Smooth muscle cell (in vitro differentiated cells): ENCODE results near the gene SHB. TPM values are rescaled to one million over a fixed set of nuclear protein-coding genes. Genes with fewer than 3 reads are reported as not detected.

ENCODE experiments used
- DNase-seq: peaks from one replicate; lab custom pipeline; 2025; ENCODE audit not compliant: unreplicated experiment; lab: John Stamatoyannopoulos, UW
- H2AFZ ChIP-seq: fragments of 200-600 bp; sonication (generic); 2 replicates; pipeline ENCODE4 v1.6.0; 2016; ENCODE audit warnings: antibody characterized with exemption, low read depth, mild to moderate bottlenecking
- H3F3A ChIP-seq: fragments of 200-600 bp; sonication (generic); 2 replicates; pipeline ENCODE4 v1.6.0; 2017; ENCODE audit warnings: antibody characterized with exemption, low read depth
- H3K27ac ChIP-seq: fragments of 200-600 bp; sonication (generic); 2 replicates; pipeline ENCODE4 v1.5.1; 2016; ENCODE audit warnings: low read depth, mild to moderate bottlenecking
- H3K27me3 ChIP-seq: fragments of 200-600 bp; sonication (generic); 2 replicates; pipeline ENCODE4 v1.6.1; 2016; ENCODE audit warnings: low read depth, mild to moderate bottlenecking
- H3K36me3 ChIP-seq: fragments of 200-600 bp; sonication (generic); 2 replicates; pipeline ENCODE4 v1.5.1; 2016; ENCODE audit warnings: low read depth
- H3K4me1 ChIP-seq: fragments of 200-600 bp; sonication (generic); 2 replicates; pipeline ENCODE4 v1.5.1; 2016; ENCODE audit warnings: low read depth
- H3K4me2 ChIP-seq: fragments of 200-600 bp; sonication (generic); 2 replicates; pipeline ENCODE4 v1.6.0; 2016; ENCODE audit warnings: mild to moderate bottlenecking
- H3K4me3 ChIP-seq: fragments of 200-600 bp; sonication (generic); 2 replicates; pipeline ENCODE4 v1.5.1; 2016; ENCODE audit warnings: mild to moderate bottlenecking
- H3K79me2 ChIP-seq: fragments of 200-600 bp; sonication (generic); 2 replicates; pipeline ENCODE4 v1.6.0; 2016; ENCODE audit warnings: low read depth, mild to moderate bottlenecking
- H3K9ac ChIP-seq: fragments of 200-600 bp; sonication (generic); 2 replicates; pipeline ENCODE4 v1.6.0; 2016; ENCODE audit warnings: low read depth
- H3K9me3 ChIP-seq: fragments of 200-600 bp; sonication (generic); replicated peaks from 2 replicates; pipeline ENCODE4 v1.5.1; 2016; ENCODE audit warnings: low read depth
- H4K20me1 ChIP-seq: fragments of 200-600 bp; sonication (generic); 2 replicates; pipeline ENCODE4 v1.6.0; 2016; ENCODE audit warnings: low read depth
- WGBS: methylation state at CpG from one replicate; pipeline ENCODE4 v1.1.7; 2016; ENCODE audit warnings: low lambda C conversion rate; 5-methylcytosine and 5-hydroxymethylcytosine counted together
- polyA plus RNA-seq: library from polyadenylated mRNA; unstranded; fragments of >200 nt; fragmentation: Nextera tagmentation; extraction: Ambion mirVana; gene quantifications from 2 replicates; pipeline ENCODE4 v1.2.1, GENCODE V29; 2016
- total RNA-seq: library from RNA; depleted of rRNA; stranded (reverse); fragments of >200 nt; gene quantifications from 2 replicates; pipeline ENCODE4 v1.2.3, GENCODE V29; 2014
- TF ChIP-seq, protein P1 (sequence below): fragments of 200-600 bp; sonication (generic); IDR thresholded peaks from 2 replicates; pipeline ENCODE4 v1.5.1; 2017; ENCODE audit warnings: borderline replicate concordance, mild to moderate bottlenecking, antibody characterized with exemption; ENCODE audit not compliant: insufficient read depth, poor library complexity, severe bottlenecking

SHB gene
- total and polyA plus RNA-seq, 2 experiments from 2014 or later = 16.4 to 32.4 TPM

GRCh38 chr9:37974506-37975173, 94.4 kb downstream of the SHB start:
- TF ChIP-seq, protein P1, sequence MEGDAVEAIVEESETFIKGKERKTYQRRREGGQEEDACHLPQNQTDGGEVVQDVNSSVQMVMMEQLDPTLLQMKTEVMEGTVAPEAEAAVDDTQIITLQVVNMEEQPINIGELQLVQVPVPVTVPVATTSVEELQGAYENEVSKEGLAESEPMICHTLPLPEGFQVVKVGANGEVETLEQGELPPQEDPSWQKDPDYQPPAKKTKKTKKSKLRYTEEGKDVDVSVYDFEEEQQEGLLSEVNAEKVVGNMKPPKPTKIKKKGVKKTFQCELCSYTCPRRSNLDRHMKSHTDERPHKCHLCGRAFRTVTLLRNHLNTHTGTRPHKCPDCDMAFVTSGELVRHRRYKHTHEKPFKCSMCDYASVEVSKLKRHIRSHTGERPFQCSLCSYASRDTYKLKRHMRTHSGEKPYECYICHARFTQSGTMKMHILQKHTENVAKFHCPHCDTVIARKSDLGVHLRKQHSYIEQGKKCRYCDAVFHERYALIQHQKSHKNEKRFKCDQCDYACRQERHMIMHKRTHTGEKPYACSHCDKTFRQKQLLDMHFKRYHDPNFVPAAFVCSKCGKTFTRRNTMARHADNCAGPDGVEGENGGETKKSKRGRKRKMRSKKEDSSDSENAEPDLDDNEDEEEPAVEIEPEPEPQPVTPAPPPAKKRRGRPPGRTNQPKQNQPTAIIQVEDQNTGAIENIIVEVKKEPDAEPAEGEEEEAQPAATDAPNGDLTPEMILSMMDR = no peak
- no peaks in the 10 kb centered on the region for H3K9me3 ChIP-seq
- peaks cover under 1% of the 10 kb centered on the region for H4K20me1 ChIP-seq
- peaks cover 28% of the 10 kb centered on the region for H3K4me1 ChIP-seq
- H3K79me2 ChIP-seq = peaks cover 30% of the 10 kb centered on the region
- no peaks in the 10 kb centered on the region for H3K36me3 ChIP-seq
- no peak overlapping the region for H2AFZ ChIP-seq
- H3K27ac ChIP-seq = peak overlapping the region; percentile 93
- no peak overlapping the region for H3K4me3 ChIP-seq
- peaks cover 12% of the 10 kb centered on the region for H3F3A ChIP-seq
- H3K4me2 ChIP-seq = no peak overlapping the region
- WGBS = 54% methylated on average over 18 of the region's 18 CpGs
- H3K27me3 ChIP-seq = no peaks in the 10 kb centered on the region
- peak overlapping the region; percentile 36 for H3K9ac ChIP-seq
- no peak for DNase-seq

GRCh38 chr9:37972351-37972848, 96.6 kb downstream of the SHB start:
- Histone ChIP-seq H3K27me3 (no peaks in the 10 kb centered on the region), H3K4me2 (peak overlapping the region; percentile 48), H3K9me3 (no peaks in the 10 kb centered on the region), H3K4me3 (no peak overlapping the region), H4K20me1 (peaks cover 15% of the 10 kb centered on the region), H3K4me1 (peaks cover 11% of the 10 kb centered on the region), H3K36me3 (no peaks in the 10 kb centered on the region), H2AFZ (no peak overlapping the region), H3K79me2 (peaks cover 37% of the 10 kb centered on the region), H3K27ac (peak overlapping the region; percentile 93), H3K9ac (no peak overlapping the region), H3F3A (peaks cover 6% of the 10 kb centered on the region)
- TF ChIP-seq, protein P1 = no peak
- 25% methylated on average over 4 of the region's 4 CpGs for WGBS
- DNase-seq = no peak

DNA sequence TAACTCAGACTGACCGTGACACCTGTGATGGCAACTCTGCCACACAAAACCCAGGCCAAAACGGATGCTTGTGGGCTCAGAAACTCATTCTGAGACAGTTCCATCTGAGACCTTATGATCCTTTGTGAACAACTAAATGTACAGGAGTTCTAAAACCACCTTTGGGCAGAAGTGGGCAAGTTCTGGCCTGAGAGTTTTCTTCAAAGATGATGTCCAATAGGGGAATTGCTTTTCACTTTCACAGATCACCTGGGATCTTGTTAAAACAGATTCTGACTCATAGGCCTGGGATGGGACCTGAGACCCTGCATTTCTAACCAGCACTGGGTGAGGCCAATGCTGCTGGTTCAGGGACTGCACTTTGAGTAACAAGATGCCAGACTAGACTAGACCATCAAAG, 97.3 kb downstream of the SHB start:
- Histone ChIP-seq H3F3A (no peaks in the 10 kb centered on the region), H2AFZ (no peak overlapping the region), H3K27ac (peak overlapping the region; percentile 93), H3K79me2 (peaks cover 42% of the 10 kb centered on the region), H4K20me1 (peaks cover 22% of the 10 kb centered on the region), H3K27me3 (no peaks in the 10 kb centered on the region), H3K4me1 (peaks cover 5% of the 10 kb centered on the region), H3K4me2 (peak overlapping the region; percentile 48), H3K9me3 (no peaks in the 10 kb centered on the region), H3K36me3 (no peaks in the 10 kb centered on the region), H3K9ac (no peak overlapping the region), H3K4me3 (no peak overlapping the region)
- TF ChIP-seq, protein P1 = no peak
- no peak for DNase-seq
- 89% methylated on average over 2 of the region's 2 CpGs for WGBS

GRCh38 chr9:37971108-37971459, 97.9 kb downstream of the SHB start:
- no peak overlapping the region for H3K9ac ChIP-seq
- no peaks in the 10 kb centered on the region for H3K36me3 ChIP-seq
- peaks cover 5% of the 10 kb centered on the region for H3K4me1 ChIP-seq
- H3K79me2 ChIP-seq = peaks cover 48% of the 10 kb centered on the region
- peak overlapping the region; percentile 93 for H3K27ac ChIP-seq
- H3K4me2 ChIP-seq = no peak overlapping the region
- H3K4me3 ChIP-seq = no peak overlapping the region
- H3K27me3 ChIP-seq = no peaks in the 10 kb centered on the region
- H3F3A ChIP-seq = no peaks in the 10 kb centered on the region
- no peak for DNase-seq
- no peak overlapping the region for H2AFZ ChIP-seq
- H3K9me3 ChIP-seq = no peaks in the 10 kb centered on the region
- TF ChIP-seq, protein P1 = no peak
- 76% methylated on average over 7 of the region's 7 CpGs for WGBS
- H4K20me1 ChIP-seq = peaks cover 26% of the 10 kb centered on the region
